ENCODE results near the gene ADAMTS9. TPM values are rescaled to one million over a fixed set of nuclear protein-coding genes. Genes with fewer than 3 reads are reported as not detected.

The ADAMTS9 gene
- total and polyA plus RNA-seq, 10 donors, result 9.1 to 112 (median 34.8) TPM

GRCh38 chr3:64530434-64531049 lies 157.3 kb downstream of the ADAMTS9 start:
- no peak for DNase-seq
- 31 to 38% (median 33%) methylated on average over 8 of the region's 8 CpGs for WGBS, 5 donors
- intact Hi-C loops (cut with DNase I; ENCODE audit: low total_unique reads), result no loop called here
- Histone ChIP-seq H3K27me3 (replicated peaks in 1 of 7) (peaks cover 0 to 11% (median 0%) of the 10 kb centered on the region in 7 donors), H3K36me3 (peaks cover 0 to 45% (median 3%) of the 10 kb centered on the region in 6 donors), H3K4me3 (no peak overlapping the region), H3K27ac (no peak overlapping the region), H3K4me1 (peaks cover 0 to 12% (median 4%) of the 10 kb centered on the region in 6 donors), H3K9me3 (no peaks in the 10 kb centered on the region)
- no peak for TF ChIP-seq POLR2A (IDR thresholded peaks at IDR 0.05)
- TF ChIP-seq CTCF (IDR thresholded peaks at IDR 0.05 in 8 of 11, conservative IDR thresholded peaks at IDR 0.05 in 3 of 11), result peak; percentile 17 to 67 (median 45)

- WGBS, 5 donors, result 49 to 87% (median 58%) methylated on average over 3 of the region's 3 CpGs
- Histone ChIP-seq H3K4me3 (no peak overlapping the region), H3K9me3 (peaks cover 0 to 16% (median 0%) of the 10 kb centered on the region in 8 donors), H3K27me3 (replicated peaks in 1 of 7) (peaks cover 0 to 5% (median 0%) of the 10 kb centered on the region in 7 donors), H3K4me1 (no peaks in the 10 kb centered on the region), H3K27ac (no peak overlapping the region), H3K36me3 (peaks cover 0 to 33% (median 2%) of the 10 kb centered on the region in 6 donors)
- no peak for DNase-seq
- intact Hi-C loops (cut with DNase I; ENCODE audit: low total_unique reads), result no loop called here
- TF ChIP-seq CTCF (IDR thresholded peaks at IDR 0.05 in 8 of 11, conservative IDR thresholded peaks at IDR 0.05 in 3 of 11), result no peak
- TF ChIP-seq POLR2AphosphoS5 (IDR thresholded peaks at IDR 0.05), result no peak
- TF ChIP-seq POLR2A (IDR thresholded peaks at IDR 0.05), result no peak
Measured at GRCh38 chr3:64523324-64523723, 164.5 kb downstream of the ADAMTS9 start.

- TF ChIP-seq POLR2AphosphoS5 (IDR thresholded peaks at IDR 0.05) (no peak), POLR2A (IDR thresholded peaks at IDR 0.05) (no peak), CTCF (IDR thresholded peaks at IDR 0.05 in 8 of 11, conservative IDR thresholded peaks at IDR 0.05 in 3 of 11) (no peak)
- Histone ChIP-seq H3K4me3 (no peak overlapping the region), H3K27ac (no peak overlapping the region), H3K9me3 (peaks cover 0 to 16% (median 0%) of the 10 kb centered on the region in 8 donors), H3K27me3 (replicated peaks in 1 of 7) (no peaks in the 10 kb centered on the region), H3K36me3 (peaks cover 0 to 43% (median 2%) of the 10 kb centered on the region in 6 donors), H3K4me1 (no peaks in the 10 kb centered on the region)
- WGBS, 5 donors, result 88 to 99% (median 92%) methylated on average over 3 of the region's 3 CpGs
- intact Hi-C loops (cut with DNase I; ENCODE audit: low total_unique reads), result no loop called here
- DNase-seq, result no peak
Measured at GRCh38 chr3:64520334-64520733, 167.5 kb downstream of the ADAMTS9 start.

GRCh38 chr3:64518950-64519349 lies 168.8 kb downstream of the ADAMTS9 start:
- intact Hi-C loops (cut with DNase I; ENCODE audit: low total_unique reads), result no loop called here
- no peak for TF ChIP-seq POLR2AphosphoS5 (IDR thresholded peaks at IDR 0.05)
- no peak for TF ChIP-seq POLR2A (IDR thresholded peaks at IDR 0.05)
- no peak for TF ChIP-seq CTCF (IDR thresholded peaks at IDR 0.05 in 8 of 11, conservative IDR thresholded peaks at IDR 0.05 in 3 of 11)
- H3K27me3 ChIP-seq (replicated peaks in 1 of 7), result no peaks in the 10 kb centered on the region
- H3K27ac ChIP-seq, result no peak overlapping the region
- peaks cover 0 to 47% (median 2%) of the 10 kb centered on the region in 6 donors for H3K36me3 ChIP-seq
- peaks cover 0 to 16% (median 0%) of the 10 kb centered on the region in 8 donors for H3K9me3 ChIP-seq
- no peak overlapping the region for H3K4me3 ChIP-seq
- 60 to 83% (median 80%) methylated on average over 1 of the region's 1 CpG for WGBS, 5 donors
- no peak for DNase-seq
- H3K4me1 ChIP-seq, result no peaks in the 10 kb centered on the region
